DND-41 (cell line): ENCODE data around the gene EDRF1.

Experiments
- CTCF ChIP-seq: IDR thresholded peaks from 2 replicates; pipeline ENCODE4 v1.5.1; 2012; ENCODE audit warnings: borderline replicate concordance, low read length, moderate library complexity, mild to moderate bottlenecking; ENCODE audit not compliant: poor library complexity, severe bottlenecking; ENCODE audit errors: extremely low read depth
- EZH2 ChIP-seq: IDR thresholded peaks from 3 replicates; pipeline ENCODE4 v1.6.1; 2012; ENCODE audit warnings: borderline replicate concordance, low read depth, mild to moderate bottlenecking, moderate library complexity, low read length, inconsistent platforms; ENCODE audit not compliant: severe bottlenecking

GRCh38 chr10:125802131-125802530 lies 82.6 kb downstream of the EDRF1 start:
- no peak for TF ChIP-seq EZH2
- TF ChIP-seq CTCF = no peak
